NCI-H187 (cell line): Measurements from ENCODE around the gene LDLRAD4.

ENCODE experiments used
- DNase-seq, 2 experiments: peaks; one replicate each; lab custom pipeline; 2025; lab: John Stamatoyannopoulos, UW

LDLRAD4 gene

DNA sequence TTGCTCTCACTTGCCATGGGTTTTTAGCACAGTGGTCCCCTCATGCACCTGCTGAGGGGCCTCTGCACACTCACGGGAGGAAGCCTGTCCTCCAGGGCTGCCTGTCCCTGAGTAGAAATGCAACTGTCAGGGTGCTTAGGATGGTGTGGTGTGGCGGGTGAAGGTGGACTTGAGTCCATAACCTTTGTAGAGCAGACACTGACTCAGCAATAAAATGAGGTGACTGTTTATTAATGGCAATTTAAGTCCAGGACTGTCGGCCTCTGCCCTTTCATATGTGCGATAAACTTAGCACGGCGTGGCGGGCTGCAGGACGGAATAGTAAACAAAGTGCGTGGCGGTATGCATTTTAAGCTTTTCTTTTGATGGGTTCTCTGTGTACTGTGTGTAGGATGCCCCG lies 188.2 kb downstream of the LDLRAD4 start:
- no peak for DNase-seq

DNA sequence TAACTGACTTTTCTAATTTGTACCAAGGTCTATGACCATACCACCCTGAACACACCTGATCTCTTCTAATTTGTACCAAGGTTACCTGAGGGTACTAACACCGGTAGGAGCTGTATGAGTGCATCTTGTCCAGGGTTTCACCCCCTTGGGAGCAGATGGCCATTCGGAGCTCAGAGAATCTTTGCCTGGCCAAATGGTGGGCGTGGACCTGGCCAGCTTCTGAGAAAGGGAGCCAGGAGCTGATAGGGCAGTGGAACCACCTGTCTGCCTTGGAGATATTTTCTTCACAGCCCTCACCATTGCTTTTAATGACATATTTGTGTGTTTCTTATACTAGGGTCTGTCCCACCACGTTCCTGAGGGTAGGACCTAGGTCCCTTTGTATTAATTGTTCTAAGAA lies 188.9 kb downstream of the LDLRAD4 start:
- DNase-seq, result no peak

DNA sequence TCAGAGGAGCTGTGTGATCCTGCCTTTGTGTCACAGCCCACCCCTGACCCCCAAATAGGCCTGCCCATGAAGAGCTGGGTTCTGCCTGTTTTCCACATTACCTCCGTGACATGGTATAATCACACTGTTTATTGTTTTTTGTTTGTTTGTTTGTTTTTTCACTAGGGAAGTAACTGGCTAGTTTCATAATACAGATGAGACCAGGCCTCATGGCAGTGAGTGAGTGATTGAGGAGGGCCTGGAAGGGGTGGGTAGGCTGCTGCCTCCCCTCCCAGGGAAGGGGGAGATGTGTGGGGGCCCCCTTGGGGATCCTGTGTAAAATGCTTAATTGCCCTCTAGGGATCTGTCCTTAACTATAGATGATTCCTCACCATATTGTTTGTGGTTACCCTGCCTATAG lies 190.5 kb downstream of the LDLRAD4 start:
- DNase-seq, result no peak

DNA sequence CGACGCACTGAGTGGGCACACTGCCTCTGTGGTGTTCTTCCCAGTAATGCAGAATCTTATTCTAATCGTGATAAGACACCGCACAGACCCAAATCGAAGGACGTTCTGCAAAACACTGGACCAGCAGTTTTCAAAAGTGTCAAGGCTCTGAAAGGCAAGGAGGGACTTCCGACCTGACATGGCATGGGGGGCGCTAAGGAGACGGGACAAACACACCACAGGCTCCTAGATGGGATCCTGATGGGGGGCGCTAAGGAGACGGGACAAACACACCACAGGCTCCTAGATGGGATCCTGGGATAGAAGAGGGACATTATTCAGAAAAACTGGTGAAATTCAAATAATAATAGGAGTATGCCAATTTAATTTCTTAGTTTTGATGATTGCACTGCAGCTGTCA lies 191.4 kb downstream of the LDLRAD4 start:
- DNase-seq, result no peak

DNA sequence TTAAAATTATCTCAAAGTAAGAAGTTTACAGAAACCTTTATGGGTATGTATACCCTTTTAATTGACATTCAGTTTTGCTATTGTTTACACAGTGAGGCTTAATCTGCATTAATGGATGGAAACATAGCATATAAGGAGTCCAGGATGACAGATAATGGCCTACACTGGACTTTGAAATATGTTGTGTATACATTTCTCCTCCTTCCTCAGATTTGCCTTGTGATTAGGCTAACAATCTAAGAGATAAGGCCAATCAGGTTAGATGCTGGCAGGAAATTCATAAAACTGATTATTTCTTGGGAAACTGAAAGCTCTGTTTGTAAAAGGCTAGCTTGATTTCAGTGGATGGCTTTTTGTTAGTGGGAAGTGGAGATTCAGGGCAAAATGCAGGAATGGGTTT lies 191.9 kb downstream of the LDLRAD4 start:
- no peak for DNase-seq

DNA sequence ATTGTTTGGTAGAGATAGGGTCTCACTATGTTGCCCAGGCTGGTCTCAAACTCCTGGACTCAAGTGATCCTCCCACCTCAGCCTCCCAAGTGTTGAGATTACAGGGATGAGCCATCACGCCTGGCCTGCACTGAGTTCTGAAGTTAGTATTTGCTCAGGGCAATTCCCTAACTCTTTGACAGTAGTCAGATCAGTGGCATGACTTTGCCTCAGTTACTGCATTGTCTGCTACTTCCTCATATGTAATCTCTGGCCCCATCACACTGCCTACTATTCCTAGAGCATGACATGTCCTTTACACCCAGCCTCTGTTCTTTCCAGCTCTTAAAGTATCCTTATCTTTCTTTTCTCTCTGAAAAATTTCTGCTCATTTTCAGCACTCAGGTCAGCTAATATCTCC lies 193.5 kb downstream of the LDLRAD4 start:
- DNase-seq, result no peak

DNA sequence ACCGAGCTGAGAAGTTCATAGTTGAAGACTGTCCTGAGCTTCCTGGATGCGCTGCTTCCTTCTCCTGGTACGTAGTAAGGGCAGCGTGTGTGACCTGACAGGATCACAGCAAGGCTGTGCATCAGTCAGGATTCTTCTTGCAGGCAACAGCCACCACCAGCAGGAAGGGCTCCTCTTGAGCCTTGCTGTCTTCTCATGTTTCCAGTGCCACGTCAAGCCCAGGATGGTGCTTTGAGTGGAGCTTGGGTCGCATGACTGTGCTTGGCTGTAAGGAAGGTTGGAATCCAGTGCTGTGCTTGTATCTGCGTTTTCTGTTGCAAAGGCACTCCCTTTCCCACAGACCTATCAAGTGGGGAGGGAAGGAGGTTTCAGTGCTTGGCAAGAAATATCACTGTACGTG lies 194.3 kb downstream of the LDLRAD4 start:
- DNase-seq, result no peak

DNA sequence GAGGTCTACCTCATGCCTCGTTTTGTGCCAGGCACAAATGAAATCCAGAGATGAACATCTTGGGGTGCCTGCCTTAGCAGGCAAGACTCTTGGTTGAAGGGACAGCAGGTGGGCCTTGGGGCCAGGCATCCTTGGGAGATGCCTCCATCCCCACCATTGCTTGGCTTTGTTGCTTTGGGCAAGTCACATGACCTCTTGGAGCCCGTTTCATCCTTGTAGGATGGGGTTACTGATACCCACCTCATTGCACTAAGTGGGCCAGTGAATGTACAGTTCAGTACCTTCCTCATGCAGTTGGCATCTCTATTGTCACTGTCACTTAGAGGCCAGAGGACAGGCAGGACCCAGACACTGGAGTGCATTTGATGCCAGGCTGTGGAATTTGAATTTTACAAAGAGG lies 195.5 kb downstream of the LDLRAD4 start:
- no peak for DNase-seq

DNA sequence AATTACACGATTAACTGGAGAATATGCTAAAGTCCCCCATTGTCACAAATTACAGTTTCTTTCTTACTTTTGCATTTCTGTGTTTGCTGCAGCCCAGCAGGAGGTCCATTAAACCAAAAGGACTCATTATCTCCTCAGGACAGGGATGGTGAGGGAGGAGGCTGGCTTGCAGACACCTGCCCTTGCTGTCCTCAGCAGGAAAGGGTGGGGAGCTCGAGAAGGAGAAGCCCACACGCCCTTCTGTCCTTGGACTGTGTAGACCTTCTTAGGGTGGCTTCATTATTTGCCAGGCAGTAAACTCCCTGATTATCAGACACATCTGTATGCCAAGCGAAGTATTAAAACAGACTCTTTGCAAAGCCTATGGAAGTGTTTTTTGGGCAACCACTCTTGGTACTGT lies 196.0 kb downstream of the LDLRAD4 start:
- DNase-seq, result no peak

DNA sequence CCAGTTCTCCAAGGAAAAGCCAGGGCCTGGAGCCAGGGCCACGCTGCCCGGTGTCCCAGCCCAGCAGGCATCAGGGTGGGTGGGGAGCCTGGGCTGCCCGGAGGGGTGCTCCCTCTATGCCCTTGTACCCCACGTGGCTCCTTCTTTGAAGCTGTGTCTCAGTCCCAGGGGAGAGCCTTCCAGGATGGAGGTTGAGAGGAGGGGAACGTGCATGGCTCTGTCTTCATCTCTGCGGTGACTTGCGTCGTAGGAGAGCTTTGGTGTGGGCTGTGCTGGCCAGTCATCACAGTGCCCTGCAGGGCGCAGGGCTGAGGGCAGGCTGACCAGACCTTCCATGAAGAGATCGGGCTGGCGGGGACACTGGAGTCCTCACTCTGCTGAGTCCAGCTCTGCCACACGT lies 197.2 kb downstream of the LDLRAD4 start:
- DNase-seq, result no peak

DNA sequence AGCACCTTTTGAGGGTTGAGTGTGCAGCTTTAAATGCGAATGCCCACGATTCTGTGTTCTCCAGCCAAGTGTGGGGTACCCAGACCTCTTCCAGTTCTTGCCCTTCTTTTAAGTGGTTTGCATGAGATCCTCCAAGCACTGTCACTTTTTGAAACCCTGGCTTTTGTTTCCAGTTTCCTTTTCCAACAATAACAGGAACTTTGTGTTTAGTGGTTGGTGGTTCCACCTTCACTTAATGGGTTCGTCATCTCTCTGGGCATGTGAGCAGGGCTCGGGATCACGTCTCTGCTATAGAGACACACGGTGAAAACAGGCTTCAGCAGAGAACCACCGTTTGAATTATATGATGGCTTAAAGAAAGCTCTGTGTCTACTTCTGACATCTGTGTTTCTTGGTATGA lies 197.6 kb downstream of the LDLRAD4 start:
- no peak for DNase-seq

DNA sequence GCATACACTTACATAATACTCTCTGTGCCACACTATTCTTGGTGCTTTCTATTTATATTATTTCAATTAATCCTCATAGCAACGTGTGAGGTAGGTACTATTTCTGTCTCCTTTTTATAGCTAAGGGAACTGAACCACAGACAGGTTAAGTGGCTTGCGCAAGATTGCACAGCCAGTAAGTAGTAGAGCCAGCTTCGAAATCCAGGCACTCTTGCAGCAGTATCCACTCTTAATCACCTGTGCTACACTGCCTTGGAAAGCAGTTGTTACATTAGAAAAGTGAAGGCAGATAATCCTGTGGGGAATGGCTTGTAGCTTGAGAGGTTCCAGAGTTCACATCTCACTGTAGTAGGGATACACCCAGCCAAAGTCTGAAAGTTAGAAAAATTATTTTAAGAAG lies 198.3 kb downstream of the LDLRAD4 start:
- no peak for DNase-seq

DNA sequence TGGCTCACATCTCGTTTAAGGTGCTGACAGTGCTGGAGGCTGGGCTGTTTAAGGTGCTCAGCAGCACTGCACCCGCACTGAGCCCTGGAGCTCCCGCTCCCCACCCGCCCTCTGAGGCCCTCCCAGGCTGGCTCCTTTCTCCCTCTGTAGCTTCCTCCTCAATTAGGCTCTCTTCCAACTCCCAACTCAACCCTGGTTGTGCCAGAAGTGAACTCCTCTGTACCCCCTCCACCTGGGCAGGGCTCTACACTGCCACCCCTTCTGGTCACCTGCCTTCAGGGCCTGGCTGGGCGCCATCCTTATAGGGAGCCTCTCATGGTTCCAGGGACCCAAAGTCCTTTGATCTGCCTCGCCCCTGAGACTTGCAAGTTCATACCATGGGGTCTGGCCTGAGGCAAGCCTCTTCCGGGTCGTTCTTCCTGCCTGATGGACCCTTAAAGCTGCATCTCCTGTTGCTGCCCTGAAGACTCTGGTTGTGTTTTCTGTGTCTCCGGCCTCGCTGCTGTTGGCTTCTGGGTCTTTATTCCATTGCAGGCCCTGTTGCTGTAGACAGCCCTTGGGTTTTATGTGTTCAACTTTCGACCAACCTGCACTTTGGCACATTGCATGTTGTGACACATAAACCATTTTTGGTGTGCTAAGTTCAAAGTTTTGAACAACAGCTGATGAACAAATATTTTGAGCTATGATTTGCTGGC lies 199.6 kb downstream of the LDLRAD4 start:
- DNase-seq, result no peak

DNA sequence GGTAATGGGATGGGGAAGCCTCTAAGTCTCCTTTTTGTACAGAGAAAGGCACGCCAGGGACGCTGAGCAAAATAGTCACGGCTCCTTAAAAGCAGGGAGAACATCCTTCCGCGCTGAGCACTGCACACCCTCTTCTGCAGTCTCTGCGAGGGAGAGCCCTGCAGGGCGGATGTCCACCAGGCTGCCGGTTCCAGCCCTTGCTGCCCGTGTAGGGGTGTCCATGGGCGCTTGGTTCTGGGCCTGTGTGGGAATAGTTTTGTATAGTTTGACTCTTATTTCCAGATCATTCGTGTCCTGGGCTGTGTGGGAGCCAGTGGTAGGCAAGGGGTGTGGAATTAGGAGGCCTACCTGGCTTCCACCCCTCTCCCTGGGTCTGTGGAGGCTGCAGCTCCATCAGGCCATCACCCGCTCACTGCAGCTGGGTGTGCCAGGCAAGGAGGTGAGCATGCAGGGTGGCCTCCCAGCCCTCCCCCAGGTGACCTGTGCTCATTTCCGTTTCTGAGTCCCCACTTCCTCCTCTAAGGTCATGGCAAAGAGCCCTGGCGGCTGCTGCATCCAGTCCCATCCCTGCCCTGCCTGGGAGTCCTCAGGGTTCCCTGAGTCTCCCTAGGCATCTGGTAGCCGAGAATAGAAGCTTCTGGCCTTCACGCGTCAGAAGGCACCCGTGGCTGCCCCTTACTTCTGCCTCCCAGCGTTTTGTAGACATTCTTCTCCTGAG lies 202.6 kb downstream of the LDLRAD4 start:
- no peak for DNase-seq

DNA sequence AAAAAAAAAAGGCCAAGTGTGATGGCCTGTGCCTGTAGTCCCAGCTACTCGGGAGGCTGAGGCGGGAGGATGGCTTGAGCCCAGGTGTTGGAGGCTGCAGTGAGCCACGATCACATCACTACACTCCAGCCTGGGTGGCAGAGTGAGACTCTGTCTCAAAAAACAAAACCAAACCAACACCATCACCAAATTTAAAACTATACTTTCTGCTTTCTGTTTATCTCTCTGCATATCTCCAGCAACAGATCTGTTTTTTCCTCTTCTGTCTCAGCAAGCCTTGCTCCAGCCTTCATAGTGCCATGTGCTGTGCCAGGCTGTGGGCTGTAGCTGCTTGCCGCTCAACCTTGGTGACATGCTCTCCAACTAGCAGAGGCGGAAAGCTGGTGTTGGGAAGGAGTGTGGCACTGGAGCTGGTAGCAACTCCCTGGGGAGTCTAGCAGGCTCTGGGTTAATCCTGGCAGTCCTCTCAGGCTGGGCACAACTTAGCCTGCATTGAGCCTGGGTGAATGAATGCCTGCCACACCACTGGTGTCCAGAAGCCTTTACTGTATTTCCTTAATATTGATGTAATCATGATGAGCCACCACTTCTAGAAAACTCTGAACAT lies 204.1 kb downstream of the LDLRAD4 start:
- DNase-seq, result no peak

DNA sequence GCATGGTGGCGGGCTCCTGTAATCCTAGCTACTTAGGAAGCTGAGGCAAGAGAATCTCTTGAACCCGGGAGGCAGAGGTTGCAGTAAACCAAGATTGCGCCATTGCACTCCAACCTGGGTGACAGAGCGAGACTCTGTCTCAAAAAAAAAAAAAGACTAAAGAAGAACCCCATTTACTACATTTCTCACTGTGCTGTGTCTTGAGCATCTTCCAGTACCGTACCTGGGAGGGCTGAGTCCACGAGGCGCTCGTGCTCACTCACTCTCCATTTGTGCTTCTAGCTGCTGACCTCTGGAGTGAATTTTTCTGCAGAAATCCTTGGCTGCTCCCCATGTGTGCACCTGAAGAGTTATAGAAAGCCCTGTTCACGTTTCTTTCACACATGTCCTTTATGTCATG lies 204.8 kb downstream of the LDLRAD4 start:
- DNase-seq, result no peak

DNA sequence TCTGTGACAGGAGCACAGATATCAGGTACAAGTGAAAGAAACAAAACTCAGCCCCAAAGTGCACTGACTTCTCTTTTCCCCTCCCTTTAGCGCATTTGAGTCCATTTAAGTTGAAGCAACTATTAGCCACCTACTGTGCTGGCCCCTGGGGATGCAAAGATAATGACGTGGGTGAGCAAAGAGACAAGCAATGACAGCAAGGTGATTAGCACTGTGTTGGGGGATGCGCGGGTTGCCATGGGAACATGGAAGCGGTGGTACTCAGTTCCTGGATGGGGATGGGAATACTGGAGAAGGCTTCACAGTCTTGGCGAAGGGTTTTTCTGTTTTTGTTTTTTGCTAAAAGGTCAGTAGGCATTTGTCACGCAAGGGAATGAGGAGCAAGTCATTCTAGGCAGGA lies 205.8 kb downstream of the LDLRAD4 start:
- no peak for DNase-seq

DNA sequence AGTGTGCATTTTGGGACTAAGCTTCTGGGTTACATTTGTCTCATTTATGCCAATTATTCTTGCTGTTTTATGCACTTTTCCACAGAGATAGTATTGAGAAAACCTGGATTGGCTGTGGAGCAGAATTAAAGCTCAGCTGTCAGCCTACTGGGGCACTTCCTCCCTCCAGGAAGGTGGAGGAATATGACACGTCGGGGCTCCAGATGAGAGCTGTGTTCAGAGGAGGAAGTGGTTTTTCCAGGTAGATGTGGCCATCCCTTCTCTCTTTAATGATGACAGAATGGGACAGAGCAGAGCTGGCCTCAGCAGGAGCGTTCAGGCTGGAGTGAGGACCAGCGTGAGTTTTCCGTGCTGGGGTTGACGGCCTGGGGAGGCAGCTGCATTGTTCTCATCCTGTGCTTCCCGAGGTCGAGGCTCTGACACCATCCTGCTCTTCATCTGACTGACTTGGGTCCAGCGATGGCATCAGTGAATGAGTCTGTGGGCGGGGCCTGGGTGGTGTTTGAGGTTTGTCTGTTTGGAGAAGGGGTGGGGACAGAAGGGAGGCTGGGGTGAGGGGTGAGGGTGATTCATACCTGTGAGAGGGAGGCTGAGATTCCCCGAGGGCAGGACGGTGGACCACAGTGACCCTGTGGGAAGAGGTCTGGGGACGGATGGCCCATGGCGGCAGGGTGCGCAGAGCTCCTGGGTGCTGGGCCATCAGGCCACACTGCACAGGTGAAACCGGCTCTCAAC lies 207.0 kb downstream of the LDLRAD4 start:
- no peak for DNase-seq

DNA sequence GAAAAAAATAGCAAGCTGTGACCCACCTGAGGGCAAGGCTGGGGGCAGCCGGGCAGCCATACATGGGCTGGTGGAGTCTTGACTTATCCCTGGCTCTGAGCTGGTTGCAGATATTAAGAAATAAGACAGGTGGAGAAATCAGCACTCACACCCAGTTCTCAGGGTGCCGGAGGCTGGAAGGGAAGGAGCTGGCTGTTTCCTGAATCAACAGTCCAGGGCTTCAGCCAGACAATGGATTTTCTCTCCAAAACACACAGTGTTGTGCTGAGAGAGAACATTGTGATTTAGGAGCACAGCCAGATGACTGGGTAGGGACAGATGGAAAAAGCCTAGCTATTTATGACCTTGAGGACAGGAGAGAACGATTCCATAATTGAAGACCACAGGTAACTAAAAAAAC lies 208.8 kb downstream of the LDLRAD4 start:
- no peak for DNase-seq

DNA sequence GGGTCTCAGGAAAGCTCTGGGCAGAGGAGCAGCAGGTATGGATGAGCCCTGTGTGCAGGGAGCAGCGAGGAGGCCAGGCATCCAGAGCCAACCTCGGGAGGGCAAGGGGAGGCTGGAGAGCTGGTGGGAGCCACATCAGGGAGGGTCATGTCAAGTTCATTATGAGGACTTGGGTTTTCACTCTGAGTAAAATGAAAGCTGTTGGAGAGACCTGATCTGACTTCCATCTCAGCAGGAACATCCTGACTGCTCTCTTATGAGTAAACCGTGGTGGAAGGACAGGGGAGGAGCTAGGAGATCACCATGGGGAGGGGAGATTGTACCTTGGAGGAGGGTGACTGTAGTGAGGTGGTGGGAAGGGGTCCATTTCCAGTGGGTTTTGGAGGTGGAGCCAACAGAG lies 209.8 kb downstream of the LDLRAD4 start:
- no peak for DNase-seq

DNA sequence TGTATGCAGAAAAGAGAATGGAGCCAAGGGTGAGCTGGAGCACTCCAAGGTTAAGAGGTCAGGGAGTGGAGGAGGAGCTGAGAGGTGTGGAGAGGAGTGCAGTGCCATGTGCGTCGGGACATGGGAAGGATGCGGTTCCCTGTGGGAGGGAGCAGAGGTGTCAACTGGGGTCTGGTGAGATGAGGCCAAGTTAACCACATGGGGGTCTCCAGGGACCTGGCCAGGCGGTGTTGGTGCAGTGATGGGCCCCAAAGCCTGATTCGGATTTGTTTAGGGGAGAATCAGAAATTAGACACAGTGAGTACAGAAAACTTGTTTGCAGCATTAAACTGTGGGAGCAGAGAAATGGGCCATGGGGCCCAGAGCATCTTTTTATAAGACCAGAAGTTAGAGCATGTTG lies 210.5 kb downstream of the LDLRAD4 start:
- no peak for DNase-seq

DNA sequence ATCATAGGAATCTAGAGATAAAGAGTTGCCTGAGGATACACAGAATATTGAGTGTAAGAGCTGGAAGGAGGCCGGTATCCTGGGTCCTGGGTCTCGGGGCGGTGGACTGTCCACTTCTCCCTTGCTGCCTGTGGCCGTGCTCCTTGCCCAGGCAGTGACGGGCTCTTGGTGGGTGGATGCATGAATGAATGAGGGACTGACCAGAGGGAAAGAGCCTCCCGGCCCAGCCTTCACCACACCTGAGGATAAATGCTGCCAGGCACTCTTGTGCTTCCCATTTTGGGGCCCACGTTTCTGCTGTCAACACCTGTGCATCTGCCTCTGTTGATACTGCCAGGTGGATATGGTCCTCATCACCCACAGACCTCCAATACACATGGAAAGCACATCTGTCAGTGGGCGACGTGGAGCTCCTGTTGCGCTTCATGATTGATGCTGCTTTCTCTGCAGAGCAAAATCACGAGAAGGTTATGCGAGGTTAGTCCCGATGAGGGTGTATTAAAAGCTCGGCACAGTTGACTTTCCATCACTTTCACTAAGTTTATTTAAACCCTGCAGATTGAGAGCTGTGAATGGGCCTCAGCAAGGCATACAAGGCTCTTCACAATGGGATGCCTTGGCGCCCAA lies 211.4 kb downstream of the LDLRAD4 start:
- DNase-seq, result no peak
